Breast epithelium (tissue), 3 donors: Measurements from ENCODE around the gene BZW1.

Experiments used
- CTCF ChIP-seq, 3 donors: fragments of 450-650 bp; IDR thresholded peaks; one replicate each; pipeline ENCODE4 v1.5.1; 2016 to 2017; ENCODE audit warnings: antibody characterized with exemption in 3 of 3, mild to moderate bottlenecking in 3 of 3, moderate library complexity in 3 of 3
- POLR2A ChIP-seq: fragments of 450-650 bp; IDR thresholded peaks from one replicate; pipeline ENCODE4 v1.6.1; 2016; ENCODE audit warnings: antibody characterized with exemption, mild to moderate bottlenecking, moderate library complexity
- POLR2AphosphoS5 ChIP-seq, 3 donors: sonication (generic); formaldehyde crosslinking; IDR thresholded peaks; one replicate each; pipeline ENCODE4 v1.6.1; 2017; ENCODE audit warnings: antibody characterized with exemption in 3 of 3

- TF ChIP-seq CTCF (IDR thresholded peaks at IDR 0.05) (no peak), POLR2A (no peak), POLR2AphosphoS5 (IDR thresholded peaks at IDR 0.05) (no peak)
These were observed 57.3 kb downstream of the BZW1 start for GRCh38 chr2:200869014-200869413.
